NCI-H2107 treated with DMSO at 0.1 percent for 48 hours (cell line): Measurements from ENCODE around the gene IL32.

Experiments used
- DNase-seq: peaks from one replicate; lab custom pipeline; 2025; ENCODE audit not compliant: unreplicated experiment; lab: John Stamatoyannopoulos, UW

The IL32 gene, protein sequence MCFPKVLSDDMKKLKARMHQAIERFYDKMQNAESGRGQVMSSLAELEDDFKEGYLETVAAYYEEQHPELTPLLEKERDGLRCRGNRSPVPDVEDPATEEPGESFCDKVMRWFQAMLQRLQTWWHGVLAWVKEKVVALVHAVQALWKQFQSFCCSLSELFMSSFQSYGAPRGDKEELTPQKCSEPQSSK

DNA sequence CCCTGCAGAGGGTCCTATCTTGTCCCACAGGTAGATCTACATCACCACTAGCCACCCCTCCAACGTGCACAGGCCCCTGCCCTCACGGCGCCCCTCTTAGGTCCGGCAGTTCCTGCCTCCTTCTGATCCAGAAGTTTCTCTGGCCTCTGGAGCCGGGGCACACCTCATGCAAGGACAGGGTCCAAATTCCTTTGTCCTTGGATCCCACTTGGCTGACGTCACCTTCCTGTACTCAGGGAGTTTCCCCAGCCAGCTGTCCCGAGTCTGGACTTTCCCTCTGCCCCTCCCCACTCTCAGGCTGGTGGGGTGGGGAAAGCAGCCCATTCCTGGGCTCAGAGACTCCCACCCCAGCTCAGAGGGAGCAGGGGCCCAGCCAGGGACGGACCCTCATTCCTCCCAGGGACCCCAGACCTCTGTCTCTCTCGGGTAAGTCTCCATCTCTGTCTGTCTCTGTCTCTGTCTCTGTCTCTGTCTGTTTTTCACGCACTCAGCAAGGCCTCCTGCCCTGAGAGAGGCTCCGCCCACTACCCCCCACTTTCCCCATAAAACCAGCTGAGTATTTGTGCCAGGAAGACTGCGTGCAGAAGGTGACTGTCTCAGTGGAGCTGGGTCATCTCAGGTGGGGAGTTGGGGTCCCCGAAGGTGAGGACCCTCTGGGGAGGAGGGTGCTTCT, at the start of gene IL32:
IL32 (plus strand) TSS at position 572 of the 673 bp plus-strand sequence. CDS start 172 bp downstream, outside the sequence.
- DNase-seq = no peak

DNA sequence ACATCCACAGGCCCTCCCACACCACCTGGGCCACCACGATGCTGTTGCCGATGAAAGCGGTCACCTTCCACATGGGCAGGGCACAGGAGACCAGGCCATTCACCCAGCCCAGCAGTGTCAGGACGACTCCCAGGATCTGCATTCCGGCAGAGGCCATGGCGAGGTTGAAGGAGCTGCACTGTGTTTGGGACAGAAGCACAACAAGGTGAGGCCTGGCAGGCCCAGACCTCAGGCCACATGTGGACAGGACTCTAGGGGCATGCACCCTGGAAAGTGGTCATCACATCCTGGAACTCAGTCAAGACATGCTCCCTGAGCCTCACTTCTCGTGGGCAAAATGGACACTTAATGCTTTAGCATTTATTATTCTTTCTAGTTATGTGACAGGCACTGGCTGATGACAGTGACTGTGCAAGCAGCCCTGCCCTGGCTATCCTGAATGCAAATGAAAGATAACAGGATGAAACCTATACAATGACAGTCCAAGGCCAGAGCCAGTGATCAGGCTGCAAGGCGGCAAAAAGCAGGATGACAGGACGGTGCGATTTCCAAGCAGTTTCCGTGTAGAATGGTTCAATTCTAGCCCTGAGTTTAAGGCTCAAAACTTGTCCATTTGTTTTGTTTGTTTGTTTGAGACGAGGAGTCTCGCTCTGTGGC, 49.4 kb upstream of the IL32 start:
- no peak for DNase-seq

DNA sequence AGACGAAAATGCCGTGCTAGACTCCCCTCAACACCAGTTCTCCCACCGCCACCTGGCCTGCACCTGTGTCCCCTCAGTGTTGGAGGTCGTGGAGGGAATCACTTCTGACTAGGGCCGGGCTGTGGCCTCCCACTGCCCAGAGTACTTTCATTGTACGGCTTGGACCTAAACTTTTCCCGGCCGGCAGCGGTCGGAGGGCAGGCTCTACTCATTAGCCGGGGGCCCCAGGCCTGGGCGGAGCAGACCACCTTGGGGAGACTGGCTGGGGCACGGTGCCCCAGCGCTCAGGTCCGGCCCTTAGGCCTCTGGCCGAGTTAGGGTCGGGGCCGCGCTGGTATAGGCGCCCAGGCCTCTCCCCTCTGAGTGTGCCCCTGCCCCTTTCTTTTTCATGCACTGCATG, 48.1 kb upstream of the IL32 start:
- DNase-seq = no peak

DNA sequence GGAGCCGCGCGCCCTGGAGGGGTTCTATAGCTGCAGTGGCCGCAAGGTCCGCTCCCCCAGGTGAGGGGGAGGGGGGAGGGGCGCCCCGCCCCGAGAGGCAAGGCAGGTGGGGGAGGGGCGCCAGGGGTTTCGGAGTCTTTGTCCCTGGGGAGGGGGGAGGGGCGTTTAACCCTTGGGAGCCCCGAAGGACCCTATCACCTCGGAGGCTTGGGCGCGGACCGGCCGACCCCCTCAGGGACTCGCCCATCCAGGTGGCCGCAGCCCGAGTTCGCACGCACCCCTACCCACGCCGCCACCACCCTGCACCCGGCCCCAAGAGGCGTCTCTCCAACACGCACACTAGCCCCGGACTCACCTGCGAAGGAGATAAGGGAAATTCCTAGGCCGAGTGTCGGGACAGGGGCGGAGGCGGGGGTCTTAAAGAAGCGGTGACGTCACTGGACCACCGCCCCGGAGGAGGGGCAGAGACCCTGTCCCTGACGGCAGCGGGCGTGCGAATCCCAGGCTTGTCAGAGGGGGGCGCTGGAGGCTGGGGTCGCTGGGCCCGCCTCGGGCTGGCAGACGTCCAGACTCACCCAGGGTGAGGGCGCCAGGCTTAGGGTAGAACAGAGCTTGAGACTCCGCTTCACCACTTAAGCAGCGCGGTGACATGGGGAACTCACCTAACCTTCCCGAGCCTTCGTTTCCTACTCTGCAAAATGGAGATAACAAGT, 47.5 kb upstream of the IL32 start, which contains the start of gene CLDN6:
CLDN6 (minus strand) TSS at position 390 of the 713 bp plus-strand sequence. CDS start 2,162 bp downstream, outside the sequence.
- DNase-seq = no peak

DNA sequence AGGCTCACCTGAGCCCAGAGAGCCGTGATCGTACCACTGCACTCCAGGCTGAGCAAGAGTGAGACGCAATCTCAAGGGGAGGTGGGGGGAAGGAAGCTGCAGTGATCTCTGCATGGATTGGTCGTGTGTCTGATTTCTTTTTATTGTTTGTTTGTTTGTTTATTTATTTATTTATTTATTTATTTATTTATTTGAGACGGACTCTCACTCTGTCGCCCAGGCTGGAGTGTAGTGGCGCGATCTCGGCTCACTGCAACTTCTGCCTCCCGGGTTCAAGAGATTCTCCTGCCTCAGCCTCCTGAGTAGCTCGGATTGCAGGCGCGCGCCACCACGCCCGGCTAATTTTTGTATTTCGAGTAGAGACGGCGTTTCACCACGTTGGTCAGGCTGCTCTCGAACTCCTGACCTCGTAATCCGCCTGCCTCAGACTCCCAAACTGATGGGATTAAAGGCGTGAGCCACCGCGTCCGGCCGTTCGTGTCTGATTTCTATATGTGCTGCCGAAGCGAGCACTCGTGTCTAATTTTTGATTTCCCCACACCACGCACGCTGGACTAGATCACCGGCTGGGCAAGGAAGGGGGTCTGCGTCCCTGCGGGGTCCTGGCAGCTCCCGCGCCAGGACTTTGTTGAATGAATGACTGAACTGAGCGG, 45.7 kb upstream of the IL32 start:
- no peak for DNase-seq

DNA sequence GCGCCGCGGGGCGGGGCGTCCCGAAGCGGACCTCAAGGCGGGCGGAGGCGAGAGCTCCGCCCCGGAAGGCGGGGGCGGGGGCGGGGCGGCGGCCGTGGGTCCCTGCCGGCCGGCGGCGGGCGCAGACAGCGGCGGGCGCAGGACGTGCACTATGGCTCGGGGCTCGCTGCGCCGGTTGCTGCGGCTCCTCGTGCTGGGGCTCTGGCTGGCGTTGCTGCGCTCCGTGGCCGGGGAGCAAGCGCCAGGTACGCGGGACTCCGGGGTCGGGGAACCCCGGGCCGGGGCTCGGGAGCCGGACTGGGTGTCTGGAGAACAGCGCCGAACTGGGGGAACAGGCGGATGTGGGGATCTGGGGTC, 45.2 kb upstream of the IL32 start, which contains the start of gene TNFRSF12A:
TNFRSF12A (plus strand) TSS at position 122 of the 357 bp plus-strand sequence; CDS start at position 152, 30 bp downstream.
- DNase-seq = no peak

DNA sequence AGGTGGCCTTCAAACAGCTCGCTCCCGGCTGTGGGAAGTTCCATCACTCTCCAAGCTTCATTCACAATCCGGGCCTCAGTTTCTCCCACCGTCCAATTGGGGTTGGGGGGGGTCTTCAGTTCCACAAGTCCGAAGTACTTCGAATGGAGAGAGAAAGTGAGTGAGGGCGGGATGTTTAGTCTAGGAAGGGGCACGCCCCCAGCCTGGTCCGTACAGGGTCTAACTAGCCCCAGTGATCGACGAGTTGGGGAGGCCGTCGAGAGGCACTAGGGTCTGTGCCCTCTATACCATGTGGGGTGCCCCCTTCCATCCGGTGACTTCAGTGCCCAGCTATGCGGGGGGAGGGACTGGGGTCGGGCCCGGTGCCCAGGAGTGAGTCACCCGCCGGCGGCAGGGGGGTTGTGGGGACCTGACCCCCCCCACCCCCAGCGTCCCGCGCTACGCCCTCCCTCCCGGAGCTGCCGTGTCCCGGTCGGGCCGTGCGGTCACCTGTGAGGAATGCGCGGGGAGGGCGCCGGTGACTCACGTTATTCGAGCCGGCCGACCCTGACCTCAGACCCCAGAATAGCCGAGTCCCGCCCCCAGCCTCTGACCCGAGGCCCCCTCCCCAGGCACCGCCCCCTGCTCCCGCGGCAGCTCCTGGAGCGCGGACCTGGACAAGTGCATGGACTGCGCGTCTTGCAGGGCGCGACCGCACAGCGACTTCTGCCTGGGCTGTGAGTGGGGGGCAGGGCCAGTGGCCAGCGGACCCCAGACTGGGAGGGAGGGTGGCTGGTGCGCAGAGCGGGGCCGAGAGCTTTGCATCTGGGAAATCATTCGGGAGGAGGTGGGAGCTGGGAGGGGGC, 44.6 kb upstream of the IL32 start:
- DNase-seq = no peak

DNA sequence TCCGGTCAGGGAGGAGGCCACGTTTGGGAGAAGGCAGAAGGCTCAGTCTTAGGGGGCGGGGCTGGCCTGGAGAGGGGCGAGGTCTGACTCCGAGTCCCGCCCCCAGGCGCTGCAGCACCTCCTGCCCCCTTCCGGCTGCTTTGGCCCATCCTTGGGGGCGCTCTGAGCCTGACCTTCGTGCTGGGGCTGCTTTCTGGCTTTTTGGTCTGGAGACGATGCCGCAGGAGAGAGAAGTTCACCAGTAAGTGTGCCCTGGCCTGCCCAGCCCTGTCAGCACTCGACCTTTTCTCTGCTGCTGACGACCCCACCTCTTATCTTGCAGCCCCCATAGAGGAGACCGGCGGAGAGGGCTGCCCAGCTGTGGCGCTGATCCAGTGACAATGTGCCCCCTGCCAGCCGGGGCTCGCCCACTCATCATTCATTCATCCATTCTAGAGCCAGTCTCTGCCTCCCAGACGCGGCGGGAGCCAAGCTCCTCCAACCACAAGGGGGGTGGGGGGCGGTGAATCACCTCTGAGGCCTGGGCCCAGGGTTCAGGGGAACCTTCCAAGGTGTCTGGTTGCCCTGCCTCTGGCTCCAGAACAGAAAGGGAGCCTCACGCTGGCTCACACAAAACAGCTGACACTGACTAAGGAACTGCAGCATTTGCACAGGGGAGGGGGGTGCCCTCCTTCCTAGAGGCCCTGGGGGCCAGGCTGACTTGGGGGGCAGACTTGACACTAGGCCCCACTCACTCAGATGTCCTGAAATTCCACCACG, 43.8 kb upstream of the IL32 start:
- DNase-seq = no peak

DNA sequence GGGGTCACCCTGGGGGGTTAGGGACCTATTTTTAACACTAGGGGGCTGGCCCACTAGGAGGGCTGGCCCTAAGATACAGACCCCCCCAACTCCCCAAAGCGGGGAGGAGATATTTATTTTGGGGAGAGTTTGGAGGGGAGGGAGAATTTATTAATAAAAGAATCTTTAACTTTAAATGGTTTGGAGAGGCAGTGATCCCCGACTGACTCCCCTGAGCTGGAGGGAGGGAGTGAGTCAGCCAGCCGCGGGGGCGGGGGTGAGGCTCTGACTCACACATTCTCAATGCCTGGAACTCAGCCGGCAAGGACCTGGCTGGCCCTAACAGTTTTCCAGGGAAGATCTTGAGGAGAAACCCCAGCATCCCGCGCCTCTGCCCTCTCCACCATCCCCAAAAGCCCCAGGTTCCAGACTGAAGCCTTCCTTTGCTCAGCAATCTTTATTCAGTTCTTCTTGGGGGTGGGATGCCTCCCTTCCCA, 43.2 kb upstream of the IL32 start:
- no peak for DNase-seq

DNA sequence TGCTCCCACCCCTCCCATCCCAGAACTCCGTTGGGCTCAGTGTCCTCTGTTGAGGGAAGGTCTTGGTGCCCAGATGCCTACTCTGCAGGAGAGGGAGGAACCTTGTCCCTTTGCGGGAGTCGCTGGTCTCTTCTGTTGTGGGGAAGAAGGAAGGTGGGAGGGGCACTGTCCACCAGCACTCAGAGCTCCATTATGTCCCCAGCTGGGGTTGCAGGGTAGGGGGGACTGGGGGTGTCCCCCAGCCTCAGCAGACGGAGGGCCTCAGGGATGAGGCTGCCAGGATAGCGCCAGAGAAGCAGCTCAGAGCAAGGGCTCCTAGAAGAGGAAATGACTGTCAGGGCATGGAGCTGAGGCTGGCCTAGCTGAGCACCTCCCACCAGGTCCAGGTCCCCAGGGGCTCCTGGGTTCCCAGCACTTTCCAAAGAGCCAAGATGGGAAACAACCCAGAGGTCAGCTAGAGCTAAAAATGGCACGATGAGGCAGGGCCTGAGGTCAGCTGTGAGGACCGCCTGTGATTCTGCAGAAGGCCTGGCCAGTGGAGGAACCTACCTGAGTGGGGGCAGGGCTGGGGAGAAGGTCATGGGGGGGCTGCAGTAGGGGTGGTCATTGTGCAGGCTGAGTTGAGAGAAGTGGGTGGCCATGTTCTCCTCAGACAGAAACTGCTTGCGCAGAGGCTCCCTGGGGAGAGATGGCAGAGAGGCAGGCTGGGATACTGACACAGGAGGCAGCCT, 42.6 kb upstream of the IL32 start:
- no peak for DNase-seq

DNA sequence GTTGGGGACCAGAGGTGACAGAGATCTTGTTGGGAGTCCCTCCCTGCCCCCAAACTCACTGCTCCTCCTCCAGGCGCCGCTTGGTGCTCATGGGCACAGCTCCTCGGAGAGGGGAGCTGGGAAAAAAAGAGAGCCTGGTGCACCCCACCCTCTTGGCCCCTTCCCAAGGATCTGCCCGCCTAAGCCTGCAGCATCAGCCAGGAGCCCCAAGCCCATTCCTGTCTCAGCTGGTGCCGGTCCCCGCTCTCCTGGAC, 42.1 kb upstream of the IL32 start:
- peak; percentile 35 for DNase-seq

DNA sequence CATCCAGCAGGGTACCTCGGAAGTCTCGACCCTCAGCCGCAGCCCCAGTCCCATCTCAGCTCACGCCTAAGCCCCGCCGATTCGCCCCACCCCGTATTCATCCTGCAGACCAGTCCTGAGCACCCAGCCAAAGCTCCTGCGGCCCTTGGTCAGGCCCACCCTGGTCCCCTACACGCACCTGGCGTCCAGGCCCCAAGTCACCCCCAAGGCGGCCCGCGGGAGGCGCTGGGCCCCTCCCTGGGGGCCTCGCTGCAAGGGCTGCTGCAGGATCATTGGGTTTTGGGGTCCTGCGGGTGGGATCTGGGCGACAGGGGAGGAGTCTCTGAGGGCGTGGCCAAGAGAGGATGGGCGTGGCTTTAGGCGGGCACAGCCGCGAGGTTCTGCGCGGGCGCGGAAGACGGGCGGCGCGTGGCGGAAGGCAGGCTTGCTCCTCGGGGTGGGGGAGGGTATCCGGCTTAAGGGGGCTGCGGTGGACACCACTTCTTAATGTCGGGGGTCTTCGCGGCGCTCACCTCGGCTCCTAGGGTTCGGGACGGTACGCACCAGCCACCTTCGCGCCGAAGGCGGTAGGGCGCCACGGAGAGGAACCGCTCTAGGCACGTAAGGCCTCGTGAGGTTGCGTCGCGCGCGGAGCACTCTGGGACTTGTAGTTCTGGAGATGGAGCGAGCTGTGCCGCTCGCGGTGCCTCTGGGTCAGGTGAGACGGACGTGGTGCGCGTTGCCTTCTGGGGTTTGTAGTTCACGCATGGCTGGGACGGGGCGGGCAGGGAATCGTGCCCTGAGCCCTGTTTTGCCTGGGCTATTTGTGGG, 41.6 kb upstream of the IL32 start, which contains the start of the genes HCFC1R1 and THOC6:
HCFC1R1 (minus strand) TSS at position 274 of the 810 bp plus-strand sequence; CDS start at position 273, 1 bp downstream.
THOC6 (plus strand) TSS at position 367 of the 810 bp plus-strand sequence; CDS start at position 659, 292 bp downstream.
- DNase-seq = peak; percentile 91

DNA sequence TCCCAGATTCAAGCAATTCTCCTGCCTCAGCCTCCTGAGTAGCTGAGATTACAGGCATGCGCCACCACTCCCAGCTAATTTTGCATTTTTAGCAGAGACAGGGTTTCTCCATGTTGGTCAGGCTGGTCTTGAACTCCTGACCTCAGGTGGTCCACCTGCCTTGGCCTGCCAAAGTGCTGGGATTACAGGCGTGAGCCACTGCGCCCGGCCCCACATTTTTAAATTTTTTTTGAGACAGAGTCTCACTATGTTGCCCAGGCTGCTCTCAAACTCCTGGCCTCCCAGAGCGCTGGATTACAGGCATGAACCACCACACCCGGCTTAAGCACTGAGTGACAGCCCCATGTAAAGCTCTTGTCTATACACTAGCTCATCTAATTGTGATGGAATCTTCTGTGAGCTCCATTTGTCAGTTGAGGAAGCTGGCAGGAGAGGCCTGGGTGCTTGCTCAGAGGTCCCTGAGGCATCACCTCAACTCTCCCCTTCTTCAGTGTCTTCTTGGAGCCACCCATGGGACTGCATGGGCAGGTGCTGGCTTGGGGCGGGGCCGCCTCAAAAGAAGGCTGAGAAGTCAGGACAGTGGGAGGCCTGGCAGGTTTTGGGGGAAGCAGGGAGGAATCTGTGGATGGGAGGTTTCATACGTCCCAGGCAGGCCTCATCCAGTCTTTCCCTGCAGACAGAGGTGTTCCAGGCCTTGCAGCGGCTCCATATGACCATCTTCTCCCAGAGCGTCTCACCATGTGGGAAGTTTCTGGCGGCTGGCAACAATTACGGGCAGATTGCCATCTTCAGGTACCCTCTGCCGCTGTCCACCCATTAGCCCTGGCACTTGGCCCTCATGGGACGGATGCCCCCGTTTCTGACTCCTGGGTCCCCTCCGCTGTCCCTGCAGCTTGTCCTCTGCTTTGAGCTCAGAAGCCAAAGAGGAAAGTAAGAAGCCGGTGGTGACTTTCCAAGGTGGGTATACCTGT, 40.1 kb upstream of the IL32 start:
- DNase-seq = no peak

DNA sequence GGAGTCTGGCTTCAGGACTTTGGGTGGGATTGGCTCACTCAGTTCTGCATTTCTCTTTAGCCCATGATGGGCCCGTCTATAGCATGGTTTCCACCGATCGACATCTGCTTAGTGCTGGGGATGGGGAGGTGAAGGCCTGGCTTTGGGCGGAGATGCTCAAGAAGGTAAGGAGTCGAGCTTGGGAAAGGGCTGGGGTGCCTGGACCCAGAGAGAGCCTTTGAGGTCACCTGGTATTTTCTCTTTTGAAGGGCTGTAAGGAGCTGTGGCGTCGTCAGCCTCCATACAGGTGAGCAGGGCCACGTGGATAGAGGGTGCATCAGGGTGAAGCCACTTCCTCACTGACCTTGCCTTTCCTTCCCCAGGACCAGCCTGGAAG, 39.4 kb upstream of the IL32 start:
- no peak for DNase-seq

DNA sequence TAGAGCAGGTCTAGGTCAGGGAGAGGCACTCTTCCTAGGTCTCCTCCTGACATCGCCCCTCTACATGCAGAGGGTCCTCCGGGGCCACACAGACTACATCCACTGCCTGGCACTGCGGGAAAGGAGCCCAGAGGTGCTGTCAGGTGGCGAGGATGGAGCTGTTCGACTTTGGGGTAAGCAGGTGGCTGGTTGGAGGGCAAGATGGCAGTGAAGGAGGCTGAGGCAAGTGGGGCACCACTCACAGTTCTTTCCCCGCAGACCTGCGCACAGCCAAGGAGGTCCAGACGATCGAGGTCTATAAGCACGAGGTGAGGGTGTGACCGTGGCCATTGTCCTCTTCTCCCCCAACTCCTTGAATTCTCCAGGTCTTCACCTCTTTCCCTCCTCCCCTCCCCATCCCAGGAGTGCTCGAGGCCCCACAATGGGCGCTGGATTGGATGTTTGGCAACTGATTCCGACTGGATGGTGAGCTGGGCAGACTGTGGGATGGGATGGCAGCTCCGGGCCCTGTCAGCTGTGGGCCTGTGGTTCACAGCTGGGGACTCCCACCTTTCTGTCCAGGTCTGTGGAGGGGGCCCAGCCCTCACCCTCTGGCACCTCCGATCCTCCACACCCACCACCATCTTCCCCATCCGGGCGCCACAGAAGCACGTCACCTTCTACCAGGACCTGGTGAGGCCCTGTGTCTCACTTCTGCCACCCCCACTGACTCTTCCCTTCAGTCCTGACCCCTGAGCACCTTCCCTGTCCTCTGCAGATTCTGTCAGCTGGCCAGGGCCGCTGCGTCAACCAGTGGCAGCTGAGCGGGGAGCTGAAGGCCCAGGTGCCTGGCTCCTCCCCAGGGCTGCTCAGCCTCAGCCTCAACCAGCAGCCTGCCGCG, 38.6 kb upstream of the IL32 start:
- no peak for DNase-seq

DNA sequence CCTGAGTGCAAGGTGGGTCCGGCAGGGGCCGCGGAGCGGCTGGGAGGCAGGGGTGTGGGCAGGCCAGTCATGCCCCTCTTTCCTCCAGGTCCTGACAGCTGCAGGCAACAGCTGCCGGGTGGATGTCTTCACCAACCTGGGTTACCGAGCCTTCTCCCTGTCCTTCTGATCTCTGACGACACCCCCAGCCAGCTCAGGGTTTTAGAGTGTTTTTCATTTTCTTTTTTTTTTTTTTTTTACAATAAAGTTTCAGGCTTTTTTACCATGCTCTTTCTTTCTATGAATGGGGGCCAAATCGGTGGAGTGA, 38.0 kb upstream of the IL32 start:
- no peak for DNase-seq
